ENCODE measurements around the gene BUB3.

DNA sequence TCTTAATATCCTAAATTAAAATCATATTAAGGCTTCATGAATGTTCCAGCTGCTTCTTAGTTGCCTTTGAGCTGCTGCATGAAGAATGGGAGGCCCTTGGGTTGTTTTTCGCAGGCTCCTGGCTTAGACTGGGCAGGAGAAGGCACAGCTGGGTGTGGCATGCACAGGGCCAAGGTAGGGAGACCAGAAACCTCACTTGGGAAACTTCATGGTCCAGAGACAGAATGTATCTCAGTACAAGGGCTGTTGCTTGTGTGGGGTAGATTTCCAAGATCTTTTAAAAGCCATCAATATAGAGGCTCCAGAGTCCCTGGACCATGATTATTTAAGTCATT, 49.9 kb downstream of the BUB3 start:
- TF ChIP-seq, protein P1, sequence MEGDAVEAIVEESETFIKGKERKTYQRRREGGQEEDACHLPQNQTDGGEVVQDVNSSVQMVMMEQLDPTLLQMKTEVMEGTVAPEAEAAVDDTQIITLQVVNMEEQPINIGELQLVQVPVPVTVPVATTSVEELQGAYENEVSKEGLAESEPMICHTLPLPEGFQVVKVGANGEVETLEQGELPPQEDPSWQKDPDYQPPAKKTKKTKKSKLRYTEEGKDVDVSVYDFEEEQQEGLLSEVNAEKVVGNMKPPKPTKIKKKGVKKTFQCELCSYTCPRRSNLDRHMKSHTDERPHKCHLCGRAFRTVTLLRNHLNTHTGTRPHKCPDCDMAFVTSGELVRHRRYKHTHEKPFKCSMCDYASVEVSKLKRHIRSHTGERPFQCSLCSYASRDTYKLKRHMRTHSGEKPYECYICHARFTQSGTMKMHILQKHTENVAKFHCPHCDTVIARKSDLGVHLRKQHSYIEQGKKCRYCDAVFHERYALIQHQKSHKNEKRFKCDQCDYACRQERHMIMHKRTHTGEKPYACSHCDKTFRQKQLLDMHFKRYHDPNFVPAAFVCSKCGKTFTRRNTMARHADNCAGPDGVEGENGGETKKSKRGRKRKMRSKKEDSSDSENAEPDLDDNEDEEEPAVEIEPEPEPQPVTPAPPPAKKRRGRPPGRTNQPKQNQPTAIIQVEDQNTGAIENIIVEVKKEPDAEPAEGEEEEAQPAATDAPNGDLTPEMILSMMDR (conservative IDR thresholded peaks at IDR 0.05 in 1 of 2, IDR thresholded peaks at IDR 0.05 in 1 of 2; ENCODE audit: extremely low read depth in 1 of 2, insufficient read depth in 1 of 2, low read depth in 1 of 2, low read length in 2 of 2), result no peak
- no peak for TF ChIP-seq EZH2 (IDR thresholded peaks at IDR 0.05; ENCODE audit: borderline replicate concordance, low read length)

Measured in mammary epithelial cell (primary cell).